Measurements from ENCODE around the gene EVC. TPM values are rescaled to one million over a fixed set of nuclear protein-coding genes. Genes with fewer than 3 reads are reported as not detected.

EVC gene
- total RNA-seq, 1 donor from 2014 or later = 30.2 TPM

DNA sequence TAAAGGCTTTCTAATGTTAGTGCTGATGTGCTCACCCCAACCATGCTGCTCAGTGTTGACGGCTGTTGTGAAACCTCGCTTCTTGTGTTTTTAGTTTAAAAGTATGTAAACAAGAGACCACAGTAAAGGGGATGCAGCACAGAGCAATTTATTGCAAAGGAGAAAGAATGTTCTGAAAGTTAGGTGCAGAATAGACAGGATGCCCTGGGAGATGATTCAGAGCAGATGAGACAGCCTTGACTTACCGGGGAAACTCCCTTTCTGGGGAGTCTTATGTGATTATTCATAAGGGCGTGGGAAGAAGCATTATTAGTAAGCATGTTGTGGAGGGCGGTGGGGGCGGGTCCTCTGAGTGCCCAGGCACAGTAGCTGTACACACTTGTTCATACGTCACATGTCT, 47.7 kb downstream of the EVC start:
- Mint-ChIP-seq H3K4me3 (ENCODE audit: low read depth) (no peak overlapping the region), H3K4me1 (ENCODE audit: low read depth) (peaks cover 5% of the 10 kb centered on the region), H3K9me3 (ENCODE audit: low read depth) (no peaks in the 10 kb centered on the region), H3K36me3 (ENCODE audit: insufficient read depth) (peaks cover 21% of the 10 kb centered on the region), H3K27me3 (no peaks in the 10 kb centered on the region), H3K27ac (no peak overlapping the region)
- TF ChIP-seq, protein P1, sequence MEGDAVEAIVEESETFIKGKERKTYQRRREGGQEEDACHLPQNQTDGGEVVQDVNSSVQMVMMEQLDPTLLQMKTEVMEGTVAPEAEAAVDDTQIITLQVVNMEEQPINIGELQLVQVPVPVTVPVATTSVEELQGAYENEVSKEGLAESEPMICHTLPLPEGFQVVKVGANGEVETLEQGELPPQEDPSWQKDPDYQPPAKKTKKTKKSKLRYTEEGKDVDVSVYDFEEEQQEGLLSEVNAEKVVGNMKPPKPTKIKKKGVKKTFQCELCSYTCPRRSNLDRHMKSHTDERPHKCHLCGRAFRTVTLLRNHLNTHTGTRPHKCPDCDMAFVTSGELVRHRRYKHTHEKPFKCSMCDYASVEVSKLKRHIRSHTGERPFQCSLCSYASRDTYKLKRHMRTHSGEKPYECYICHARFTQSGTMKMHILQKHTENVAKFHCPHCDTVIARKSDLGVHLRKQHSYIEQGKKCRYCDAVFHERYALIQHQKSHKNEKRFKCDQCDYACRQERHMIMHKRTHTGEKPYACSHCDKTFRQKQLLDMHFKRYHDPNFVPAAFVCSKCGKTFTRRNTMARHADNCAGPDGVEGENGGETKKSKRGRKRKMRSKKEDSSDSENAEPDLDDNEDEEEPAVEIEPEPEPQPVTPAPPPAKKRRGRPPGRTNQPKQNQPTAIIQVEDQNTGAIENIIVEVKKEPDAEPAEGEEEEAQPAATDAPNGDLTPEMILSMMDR (IDR thresholded peaks at IDR 0.05; ENCODE audit: unreplicated experiment) = no peak
- no peak for DNase-seq (ENCODE audit: low spot score, unreplicated experiment)

DNA sequence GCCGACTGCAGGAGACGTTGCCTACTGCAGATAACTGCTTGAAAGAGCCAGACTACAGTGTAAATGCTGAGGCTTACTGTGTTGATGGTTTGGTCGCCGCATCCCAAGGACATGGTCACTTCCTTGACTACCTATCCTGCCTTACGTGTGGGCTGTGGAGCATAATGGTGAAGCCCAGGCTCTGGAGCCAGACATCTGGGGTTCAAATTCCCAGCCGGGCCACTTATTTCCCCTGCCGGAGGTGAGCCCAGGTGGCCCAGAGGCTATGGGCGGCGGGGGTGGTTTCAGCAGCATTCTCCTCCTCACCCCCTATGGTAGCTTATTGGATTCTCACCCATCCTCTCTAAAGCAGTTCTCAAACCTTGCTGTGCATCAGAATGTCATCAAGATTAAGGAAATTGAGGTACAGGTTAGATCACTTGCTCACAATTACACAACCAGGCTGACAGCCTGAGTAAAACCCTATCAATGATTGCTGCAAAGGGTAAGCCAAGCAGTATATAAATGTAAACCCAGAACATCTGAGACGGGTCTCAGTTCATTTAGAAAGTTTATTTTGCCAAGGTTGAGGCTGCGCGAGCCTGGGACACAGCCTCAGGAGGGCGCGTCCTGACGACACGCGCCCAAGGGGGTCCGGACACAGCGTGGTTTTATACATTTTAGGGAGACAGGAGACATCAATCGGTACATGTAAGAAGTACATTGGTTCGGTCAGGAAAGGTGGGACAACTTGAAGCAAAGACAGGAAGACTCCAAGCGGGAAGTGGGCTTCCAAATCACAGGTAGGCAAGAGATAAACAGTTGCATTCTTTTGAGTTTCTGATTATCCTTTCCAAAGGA, 48.5 kb downstream of the EVC start:
- Mint-ChIP-seq H3K27me3 (no peaks in the 10 kb centered on the region), H3K4me1 (ENCODE audit: low read depth) (peaks cover 5% of the 10 kb centered on the region), H3K4me3 (ENCODE audit: low read depth) (no peak overlapping the region), H3K36me3 (ENCODE audit: insufficient read depth) (peaks cover 18% of the 10 kb centered on the region), H3K27ac (no peak overlapping the region), H3K9me3 (ENCODE audit: low read depth) (no peaks in the 10 kb centered on the region)
- DNase-seq (ENCODE audit: low spot score, unreplicated experiment) = no peak
- TF ChIP-seq, protein P1 (IDR thresholded peaks at IDR 0.05; ENCODE audit: unreplicated experiment) = no peak

DNA sequence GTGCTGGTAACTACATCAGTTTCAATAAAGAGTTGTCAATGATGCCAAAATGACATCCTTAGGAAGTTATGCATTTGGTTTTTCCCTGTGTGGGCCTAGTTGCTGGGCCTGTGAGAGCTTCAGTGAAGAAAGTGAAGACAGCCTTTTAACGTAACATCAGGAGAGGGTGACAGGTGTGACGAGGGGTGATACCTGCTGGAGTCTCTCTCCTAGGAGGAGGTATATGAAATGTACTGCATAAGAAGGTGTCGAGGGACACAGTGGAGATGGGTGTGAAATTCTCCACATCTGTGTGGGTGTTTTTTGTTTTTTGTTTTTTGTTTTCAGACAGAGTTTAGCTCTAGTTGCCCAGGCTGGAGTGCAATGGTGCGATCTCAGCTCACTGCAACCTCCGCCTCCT, 49.2 kb downstream of the EVC start:
- DNase-seq (ENCODE audit: low spot score, unreplicated experiment) = no peak
- no peaks in the 10 kb centered on the region for H3K27me3 Mint-ChIP-seq

DNA sequence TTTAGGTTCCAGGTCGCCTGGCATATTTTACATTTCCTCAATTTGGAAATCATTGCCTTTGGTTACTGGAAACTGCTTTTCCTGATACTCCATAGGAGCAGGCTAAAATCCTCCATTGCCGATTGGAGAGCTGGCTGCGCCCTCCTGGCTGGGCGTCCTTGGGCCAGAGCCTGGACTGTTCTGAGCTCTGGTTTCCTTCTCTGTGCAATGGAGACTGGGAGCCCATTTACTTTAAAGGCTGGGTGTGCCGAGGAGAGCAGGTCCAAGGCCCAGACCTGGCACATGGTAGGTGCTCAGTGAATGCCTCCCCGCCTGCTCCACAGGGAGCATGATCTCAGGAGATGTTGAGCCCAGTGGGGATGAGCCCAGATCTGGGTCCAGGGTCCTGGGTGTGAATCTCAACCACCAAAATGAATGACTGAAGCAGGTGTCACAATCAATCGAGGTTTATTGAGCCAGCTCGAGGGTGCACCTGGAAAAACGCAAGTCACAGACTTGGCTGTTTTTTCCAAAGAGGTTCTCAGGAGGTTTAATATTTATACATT, 50.0 kb downstream of the EVC start:
- peaks cover 5% of the 10 kb centered on the region for H3K4me1 Mint-ChIP-seq (ENCODE audit: low read depth)
- H3K27me3 Mint-ChIP-seq = no peaks in the 10 kb centered on the region
- no peaks in the 10 kb centered on the region for H3K9me3 Mint-ChIP-seq (ENCODE audit: low read depth)
- H3K27ac Mint-ChIP-seq = no peak overlapping the region
- no peak overlapping the region for H3K4me3 Mint-ChIP-seq (ENCODE audit: low read depth)
- no peak for DNase-seq (ENCODE audit: low spot score, unreplicated experiment)
- peaks cover 18% of the 10 kb centered on the region for H3K36me3 Mint-ChIP-seq (ENCODE audit: insufficient read depth)
- TF ChIP-seq, protein P1 (IDR thresholded peaks at IDR 0.05; ENCODE audit: unreplicated experiment) = no peak

More for the DNA sequence above, 49.2 kb downstream of the EVC start:
- H3K27ac Mint-ChIP-seq = no peak overlapping the region
- H3K4me1 Mint-ChIP-seq (ENCODE audit: low read depth) = peaks cover 5% of the 10 kb centered on the region
- no peak overlapping the region for H3K4me3 Mint-ChIP-seq (ENCODE audit: low read depth)
- peaks cover 18% of the 10 kb centered on the region for H3K36me3 Mint-ChIP-seq (ENCODE audit: insufficient read depth)
- TF ChIP-seq, protein P1 (IDR thresholded peaks at IDR 0.05; ENCODE audit: unreplicated experiment) = no peak
- H3K9me3 Mint-ChIP-seq (ENCODE audit: low read depth) = no peaks in the 10 kb centered on the region

DNA sequence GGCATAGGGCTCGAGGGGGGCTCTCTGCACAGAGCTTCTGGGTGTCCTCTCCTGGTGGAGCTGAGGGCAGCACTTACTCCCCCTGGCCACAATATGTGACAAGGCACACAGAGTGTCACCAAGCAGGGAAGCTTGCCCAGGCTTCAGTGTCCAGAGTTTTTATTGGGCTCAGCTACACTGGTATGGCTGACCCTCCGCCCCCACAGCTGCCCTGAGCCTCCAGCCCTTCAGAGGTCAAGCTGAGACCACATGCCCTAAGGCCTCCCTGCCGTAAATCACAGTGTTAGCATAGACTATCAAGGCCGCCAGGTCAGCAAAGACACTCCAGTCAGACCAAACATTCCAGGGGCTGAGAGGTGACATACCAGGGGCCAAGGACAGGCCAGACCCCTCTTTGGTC, 59.0 kb downstream of the EVC start:
- Mint-ChIP-seq H3K27ac (no peak overlapping the region), H3K9me3 (ENCODE audit: low read depth) (peaks cover 11% of the 10 kb centered on the region), H3K36me3 (ENCODE audit: insufficient read depth) (peaks cover 37% of the 10 kb centered on the region), H3K4me1 (ENCODE audit: low read depth) (no peaks in the 10 kb centered on the region), H3K4me3 (ENCODE audit: low read depth) (no peak overlapping the region), H3K27me3 (no peaks in the 10 kb centered on the region)
- TF ChIP-seq, protein P1 (IDR thresholded peaks at IDR 0.05; ENCODE audit: unreplicated experiment) = no peak
- no peak for DNase-seq (ENCODE audit: low spot score, unreplicated experiment)
